Measurements from ENCODE around the gene LIN37. TPM values are rescaled to one million over a fixed set of nuclear protein-coding genes. Genes with fewer than 3 reads are reported as not detected.

LIN37 gene
- total RNA-seq, 1 experiment from 2014 or later, result 6.4 TPM

DNA sequence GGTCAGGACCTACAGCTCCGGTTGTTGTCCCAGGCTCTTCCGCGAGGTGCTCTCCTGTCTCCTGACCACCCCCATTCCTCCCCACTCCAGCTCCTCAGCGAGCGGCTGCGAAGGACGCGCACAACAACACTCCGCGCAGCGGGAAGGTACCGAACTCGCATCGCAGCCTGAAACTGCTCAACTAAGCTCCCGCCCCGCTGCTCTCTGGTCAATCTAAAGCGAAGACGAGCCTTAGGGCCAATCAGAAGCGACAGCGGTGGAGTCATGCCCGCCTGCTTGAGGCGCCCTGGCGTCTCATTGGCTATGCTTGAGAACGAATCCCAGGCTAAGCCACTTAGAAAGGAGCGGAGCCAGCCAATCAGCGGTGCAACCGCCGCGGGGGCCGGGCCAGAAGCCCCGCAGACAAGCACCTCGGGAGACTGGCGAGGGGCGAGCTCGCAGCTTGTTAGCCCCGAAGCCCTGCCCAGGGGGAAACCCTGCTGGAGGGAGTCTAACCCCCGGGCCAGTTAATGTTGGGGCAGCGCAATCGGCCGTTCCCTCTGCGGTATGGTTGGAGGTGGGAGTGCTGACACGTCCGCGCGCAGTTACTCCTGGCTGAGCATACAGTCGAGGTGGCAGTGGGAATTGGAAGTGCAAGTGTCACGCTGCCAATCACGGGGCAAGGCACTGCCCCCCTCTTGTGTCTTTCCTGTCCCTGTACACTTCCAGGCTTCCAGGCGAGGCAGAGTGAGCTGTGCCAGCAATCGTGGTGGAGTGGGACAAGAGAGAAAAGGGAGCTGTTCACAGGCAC is 46.0 kb upstream of the LIN37 start (continued):
- TF ChIP-seq, protein P1, sequence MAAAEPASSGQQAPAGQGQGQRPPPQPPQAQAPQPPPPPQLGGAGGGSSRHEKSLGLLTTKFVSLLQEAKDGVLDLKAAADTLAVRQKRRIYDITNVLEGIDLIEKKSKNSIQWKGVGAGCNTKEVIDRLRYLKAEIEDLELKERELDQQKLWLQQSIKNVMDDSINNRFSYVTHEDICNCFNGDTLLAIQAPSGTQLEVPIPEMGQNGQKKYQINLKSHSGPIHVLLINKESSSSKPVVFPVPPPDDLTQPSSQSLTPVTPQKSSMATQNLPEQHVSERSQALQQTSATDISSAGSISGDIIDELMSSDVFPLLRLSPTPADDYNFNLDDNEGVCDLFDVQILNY (CRISPR knock-in tag; IDR thresholded peaks at IDR 0.05), result peak; percentile 52; the same call in 1 of the 2 replicates

DNA sequence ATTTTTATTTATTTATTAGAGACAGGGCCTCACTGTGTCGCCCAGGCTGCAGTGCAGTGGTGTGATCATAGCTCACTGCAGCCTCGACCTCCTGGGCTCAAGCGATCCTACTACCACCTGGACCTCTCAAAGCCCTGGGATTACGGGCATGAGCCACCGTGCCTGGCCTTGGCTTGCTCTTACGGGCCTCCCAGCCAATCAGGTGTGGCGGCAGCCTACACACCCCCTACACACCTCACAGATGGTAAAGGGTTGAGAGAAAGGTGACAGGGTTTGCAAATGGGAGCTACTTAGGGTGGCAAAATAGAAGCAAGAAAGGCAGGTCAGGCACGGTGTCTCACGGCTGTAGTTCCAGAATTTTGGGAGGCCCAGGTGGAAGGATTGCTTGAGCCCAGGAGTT is 45.0 kb upstream of the LIN37 start:
- ATAC-seq (no peak; the same call in 1 of the 2 replicates), DNase-seq (ENCODE audit: low spot score) (peak; percentile 45)
- H3K9me3 Mint-ChIP-seq, result peaks cover 5% of the 10 kb centered on the region
- no peaks in the 10 kb centered on the region for H3K36me3 Mint-ChIP-seq
- H3K4me3 Mint-ChIP-seq, result peak overlapping the region; percentile 85; the same call in 1 of the 2 replicates
- H3K4me1 Mint-ChIP-seq, result no peaks in the 10 kb centered on the region; the same call in 1 of the 2 replicates
- ChIA-PET POLR2A (interaction anchor here (1.3 to 3.1 kb wide), 3 partner anchors 10 to 146 kb away, joined by 4 to 14 read pairs (median 4); no protein-coding TSS in a partner anchor), CTCF (interaction anchor here (1.0 to 2.8 kb wide), 9 partner anchors 9 to 154 kb away, joined by 3 to 16 read pairs (median 8); partner anchors contain the start of gene COX6B1)
- TF ChIP-seq, protein P2, sequence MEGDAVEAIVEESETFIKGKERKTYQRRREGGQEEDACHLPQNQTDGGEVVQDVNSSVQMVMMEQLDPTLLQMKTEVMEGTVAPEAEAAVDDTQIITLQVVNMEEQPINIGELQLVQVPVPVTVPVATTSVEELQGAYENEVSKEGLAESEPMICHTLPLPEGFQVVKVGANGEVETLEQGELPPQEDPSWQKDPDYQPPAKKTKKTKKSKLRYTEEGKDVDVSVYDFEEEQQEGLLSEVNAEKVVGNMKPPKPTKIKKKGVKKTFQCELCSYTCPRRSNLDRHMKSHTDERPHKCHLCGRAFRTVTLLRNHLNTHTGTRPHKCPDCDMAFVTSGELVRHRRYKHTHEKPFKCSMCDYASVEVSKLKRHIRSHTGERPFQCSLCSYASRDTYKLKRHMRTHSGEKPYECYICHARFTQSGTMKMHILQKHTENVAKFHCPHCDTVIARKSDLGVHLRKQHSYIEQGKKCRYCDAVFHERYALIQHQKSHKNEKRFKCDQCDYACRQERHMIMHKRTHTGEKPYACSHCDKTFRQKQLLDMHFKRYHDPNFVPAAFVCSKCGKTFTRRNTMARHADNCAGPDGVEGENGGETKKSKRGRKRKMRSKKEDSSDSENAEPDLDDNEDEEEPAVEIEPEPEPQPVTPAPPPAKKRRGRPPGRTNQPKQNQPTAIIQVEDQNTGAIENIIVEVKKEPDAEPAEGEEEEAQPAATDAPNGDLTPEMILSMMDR (IDR thresholded peaks at IDR 0.05), result no peak
- peak; percentile 64 for TF ChIP-seq NFYB (CRISPR knock-in tag; conservative IDR thresholded peaks at IDR 0.05; ENCODE audit: low read depth)
- H3K27ac Mint-ChIP-seq, result no peak overlapping the region
- peaks cover 44% of the 10 kb centered on the region for H3K27me3 Mint-ChIP-seq (ENCODE audit: low read depth)

DNA sequence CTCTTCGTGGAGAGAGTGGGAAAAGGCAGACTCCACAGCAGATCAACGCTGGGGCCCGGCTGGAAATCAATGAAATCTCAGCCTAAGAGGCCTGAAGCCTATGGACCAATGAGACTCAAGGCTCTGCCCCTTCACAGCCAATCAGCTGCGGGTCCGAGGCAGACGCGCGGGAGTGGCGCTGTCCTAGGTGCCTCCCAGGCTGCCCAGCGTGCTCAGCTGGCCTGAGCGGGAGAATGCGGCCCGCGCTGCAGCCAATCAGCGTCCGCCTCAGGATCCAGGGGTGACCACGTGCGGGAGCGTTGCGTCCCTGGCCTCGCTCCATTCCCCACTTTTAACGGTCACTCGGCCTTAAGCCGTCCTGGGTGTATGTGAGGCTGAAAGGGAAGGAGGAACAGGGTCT is 44.2 kb upstream of the LIN37 start, which contains the start of gene ZBTB32:
Gene ZBTB32 (plus strand): TSS at position 341 of the 400 bp plus-strand sequence. CDS start 10,069 bp downstream, outside the sequence.
- CTCF ChIA-PET, result interaction anchor here (1.2 to 2.8 kb wide), 3 partner anchors 10 to 146 kb away, joined by 4 to 16 read pairs (median 15); no protein-coding TSS in a partner anchor
- Mint-ChIP-seq H3K9me3 (peaks cover 5% of the 10 kb centered on the region), H3K27ac (no peak within 1 kb of the TSS), H3K36me3 (no peaks in the 10 kb centered on the region), H3K27me3 (ENCODE audit: low read depth) (peaks cover 46% of the 10 kb centered on the region), H3K4me3 (no peak within 1 kb of the TSS), H3K4me1 (no peaks in the 10 kb centered on the region; the same call in 1 of the 2 replicates)
- POLR2A ChIA-PET, result interaction anchor here (3.1 kb wide), 1 partner anchor 9 kb away, joined by 14 read pairs; no protein-coding TSS in a partner anchor
- ATAC-seq (peak; percentile 54), DNase-seq (ENCODE audit: low spot score) (peak; percentile 83)
- TF ChIP-seq ZNF219 (CRISPR knock-in tag; IDR thresholded peaks at IDR 0.05; ENCODE audit: borderline replicate concordance) (peak; percentile 93; the same call in 1 of the 2 replicates), CREB1 (CRISPR knock-in tag; IDR thresholded peaks at IDR 0.05) (0 out of 2 replicates have a peak, but pooled peaks have one; percentile 84), TCF7 (CRISPR knock-in tag; IDR thresholded peaks at IDR 0.05; ENCODE audit: low read depth) (peak; percentile 95), PRRX2 (CRISPR knock-in tag; IDR thresholded peaks at IDR 0.05) (no peak), NR3C1 (CRISPR knock-in tag; conservative IDR thresholded peaks at IDR 0.05; ENCODE audit: low read depth) (no peak; the same call in 1 of the 2 replicates), NFE2L1 (CRISPR knock-in tag; IDR thresholded peaks at IDR 0.05) (peak; percentile 98; the same call in 1 of the 2 replicates), IRF2 (CRISPR knock-in tag; IDR thresholded peaks at IDR 0.05; ENCODE audit: borderline replicate concordance, low read depth) (peak; percentile 76; the same call in 1 of the 2 replicates), RORB (CRISPR knock-in tag; IDR thresholded peaks at IDR 0.05) (no peak), ELF4 (CRISPR knock-in tag; IDR thresholded peaks at IDR 0.05; ENCODE audit: low read depth) (0 out of 2 replicates have a peak, but pooled peaks have one; percentile 35), JAZF1 (CRISPR knock-in tag; IDR thresholded peaks at IDR 0.05) (no peak), ZNF671 (CRISPR knock-in tag; IDR thresholded peaks at IDR 0.05) (no peak), OVOL2 (CRISPR knock-in tag; IDR thresholded peaks at IDR 0.05; ENCODE audit: borderline replicate concordance) (no peak)
- TF ChIP-seq, protein P3, sequence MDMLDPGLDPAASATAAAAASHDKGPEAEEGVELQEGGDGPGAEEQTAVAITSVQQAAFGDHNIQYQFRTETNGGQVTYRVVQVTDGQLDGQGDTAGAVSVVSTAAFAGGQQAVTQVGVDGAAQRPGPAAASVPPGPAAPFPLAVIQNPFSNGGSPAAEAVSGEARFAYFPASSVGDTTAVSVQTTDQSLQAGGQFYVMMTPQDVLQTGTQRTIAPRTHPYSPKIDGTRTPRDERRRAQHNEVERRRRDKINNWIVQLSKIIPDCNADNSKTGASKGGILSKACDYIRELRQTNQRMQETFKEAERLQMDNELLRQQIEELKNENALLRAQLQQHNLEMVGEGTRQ (CRISPR knock-in tag; IDR thresholded peaks at IDR 0.05), result peak; percentile 79
- TF ChIP-seq, protein P4, sequence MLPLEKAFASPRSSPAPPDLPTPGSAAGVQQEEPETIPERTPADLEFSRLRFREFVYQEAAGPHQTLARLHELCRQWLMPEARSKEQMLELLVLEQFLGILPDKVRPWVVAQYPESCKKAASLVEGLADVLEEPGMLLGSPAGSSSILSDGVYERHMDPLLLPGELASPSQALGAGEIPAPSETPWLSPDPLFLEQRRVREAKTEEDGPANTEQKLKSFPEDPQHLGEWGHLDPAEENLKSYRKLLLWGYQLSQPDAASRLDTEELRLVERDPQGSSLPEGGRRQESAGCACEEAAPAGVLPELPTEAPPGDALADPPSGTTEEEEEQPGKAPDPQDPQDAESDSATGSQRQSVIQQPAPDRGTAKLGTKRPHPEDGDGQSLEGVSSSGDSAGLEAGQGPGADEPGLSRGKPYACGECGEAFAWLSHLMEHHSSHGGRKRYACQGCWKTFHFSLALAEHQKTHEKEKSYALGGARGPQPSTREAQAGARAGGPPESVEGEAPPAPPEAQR (CRISPR knock-in tag; IDR thresholded peaks at IDR 0.05), result no peak
- TF ChIP-seq, protein P5, sequence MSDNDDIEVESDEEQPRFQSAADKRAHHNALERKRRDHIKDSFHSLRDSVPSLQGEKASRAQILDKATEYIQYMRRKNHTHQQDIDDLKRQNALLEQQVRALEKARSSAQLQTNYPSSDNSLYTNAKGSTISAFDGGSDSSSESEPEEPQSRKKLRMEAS (CRISPR knock-in tag; IDR thresholded peaks at IDR 0.05), result peak; percentile 99
- TF ChIP-seq, protein P6, sequence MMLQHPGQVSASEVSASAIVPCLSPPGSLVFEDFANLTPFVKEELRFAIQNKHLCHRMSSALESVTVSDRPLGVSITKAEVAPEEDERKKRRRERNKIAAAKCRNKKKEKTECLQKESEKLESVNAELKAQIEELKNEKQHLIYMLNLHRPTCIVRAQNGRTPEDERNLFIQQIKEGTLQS (CRISPR knock-in tag; conservative IDR thresholded peaks at IDR 0.05), result peak; percentile 83
- TF ChIP-seq, protein P7, sequence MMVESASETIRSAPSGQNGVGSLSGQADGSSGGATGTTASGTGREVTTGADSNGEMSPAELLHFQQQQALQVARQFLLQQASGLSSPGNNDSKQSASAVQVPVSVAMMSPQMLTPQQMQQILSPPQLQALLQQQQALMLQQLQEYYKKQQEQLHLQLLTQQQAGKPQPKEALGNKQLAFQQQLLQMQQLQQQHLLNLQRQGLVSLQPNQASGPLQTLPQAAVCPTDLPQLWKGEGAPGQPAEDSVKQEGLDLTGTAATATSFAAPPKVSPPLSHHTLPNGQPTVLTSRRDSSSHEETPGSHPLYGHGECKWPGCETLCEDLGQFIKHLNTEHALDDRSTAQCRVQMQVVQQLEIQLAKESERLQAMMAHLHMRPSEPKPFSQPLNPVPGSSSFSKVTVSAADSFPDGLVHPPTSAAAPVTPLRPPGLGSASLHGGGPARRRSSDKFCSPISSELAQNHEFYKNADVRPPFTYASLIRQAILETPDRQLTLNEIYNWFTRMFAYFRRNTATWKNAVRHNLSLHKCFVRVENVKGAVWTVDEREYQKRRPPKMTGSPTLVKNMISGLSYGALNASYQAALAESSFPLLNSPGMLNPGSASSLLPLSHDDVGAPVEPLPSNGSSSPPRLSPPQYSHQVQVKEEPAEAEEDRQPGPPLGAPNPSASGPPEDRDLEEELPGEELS (CRISPR knock-in tag; IDR thresholded peaks at IDR 0.05), result peak; percentile 97
